Adipocyte (in vitro differentiated cells): ENCODE data around the gene ERGIC1.

ENCODE experiments used
- DNase-seq: peaks from one replicate; pipeline ENCODE4 v3.0.0-alpha.2; 2015; ENCODE audit warnings: low read depth
- H3K27me3 ChIP-seq: replicated peaks from 2 replicates; pipeline ENCODE4 v1.7.0; 2013; ENCODE audit warnings: mild to moderate bottlenecking, low read length, moderate library complexity; ENCODE audit not compliant: control insufficient read depth, insufficient read depth
- H3K36me3 ChIP-seq: 2 replicates; pipeline ENCODE4 v1.7.0; 2013; ENCODE audit warnings: low read length, mild to moderate bottlenecking, moderate library complexity; ENCODE audit not compliant: control insufficient read depth, insufficient read depth, severe bottlenecking
- H3K4me1 ChIP-seq: 2 replicates; pipeline ENCODE4 v1.7.0; 2013; ENCODE audit warnings: mild to moderate bottlenecking, low read length, moderate library complexity; ENCODE audit not compliant: control insufficient read depth, insufficient read depth
- H3K4me3 ChIP-seq: 2 replicates; pipeline ENCODE4 v1.7.0; 2013; ENCODE audit warnings: mild to moderate bottlenecking, low read length, moderate library complexity
- H3K9ac ChIP-seq: 2 replicates; pipeline ENCODE4 v1.7.0; 2013; ENCODE audit warnings: mild to moderate bottlenecking, low read length, moderate library complexity
- H3K9me3 ChIP-seq: 2 replicates; pipeline ENCODE4 v1.7.0; 2013; ENCODE audit warnings: mild to moderate bottlenecking, low read length, moderate library complexity; ENCODE audit not compliant: control insufficient read depth

Gene ERGIC1

GRCh38 chr5:172921906-172922305, 87.9 kb downstream of the ERGIC1 start:
- peaks cover 66% of the 10 kb centered on the region for H3K36me3 ChIP-seq
- H3K9ac ChIP-seq: no peak overlapping the region
- H3K4me3 ChIP-seq: no peak overlapping the region
- no peak for DNase-seq
- no peaks in the 10 kb centered on the region for H3K4me1 ChIP-seq
- no peaks in the 10 kb centered on the region for H3K9me3 ChIP-seq
- H3K27me3 ChIP-seq: no peaks in the 10 kb centered on the region

GRCh38 chr5:172923539-172923938, 89.5 kb downstream of the ERGIC1 start:
- peaks cover 67% of the 10 kb centered on the region for H3K36me3 ChIP-seq
- no peak for DNase-seq
- no peak overlapping the region for H3K4me3 ChIP-seq
- no peaks in the 10 kb centered on the region for H3K9me3 ChIP-seq
- no peaks in the 10 kb centered on the region for H3K4me1 ChIP-seq
- no peak overlapping the region for H3K9ac ChIP-seq
- no peaks in the 10 kb centered on the region for H3K27me3 ChIP-seq

GRCh38 chr5:172925336-172925948, 91.4 kb downstream of the ERGIC1 start:
- Histone ChIP-seq H3K4me1 (peaks cover 10% of the 10 kb centered on the region), H3K4me3 (no peak overlapping the region), H3K9ac (no peak overlapping the region), H3K27me3 (no peaks in the 10 kb centered on the region), H3K9me3 (no peaks in the 10 kb centered on the region), H3K36me3 (peaks cover 52% of the 10 kb centered on the region)
- DNase-seq: no peak

- H3K27me3 ChIP-seq: no peaks in the 10 kb centered on the region
- H3K9ac ChIP-seq: no peak overlapping the region
- H3K9me3 ChIP-seq: no peaks in the 10 kb centered on the region
- no peak overlapping the region for H3K4me3 ChIP-seq
- H3K4me1 ChIP-seq: peaks cover 16% of the 10 kb centered on the region
- peaks cover 47% of the 10 kb centered on the region for H3K36me3 ChIP-seq
- DNase-seq: no peak
Observed at GRCh38 chr5:172926008-172926523, 92.0 kb downstream of the ERGIC1 start.

- no peaks in the 10 kb centered on the region for H3K9me3 ChIP-seq
- DNase-seq: no peak
- no peak overlapping the region for H3K4me3 ChIP-seq
- peaks cover 46% of the 10 kb centered on the region for H3K36me3 ChIP-seq
- H3K9ac ChIP-seq: no peak overlapping the region
- H3K27me3 ChIP-seq: no peaks in the 10 kb centered on the region
- H3K4me1 ChIP-seq: peaks cover 22% of the 10 kb centered on the region
Observed at GRCh38 chr5:172926796-172927195, 92.7 kb downstream of the ERGIC1 start.

GRCh38 chr5:172929371-172929838, 95.4 kb downstream of the ERGIC1 start:
- no peak overlapping the region for H3K9ac ChIP-seq
- no peaks in the 10 kb centered on the region for H3K27me3 ChIP-seq
- H3K9me3 ChIP-seq: no peaks in the 10 kb centered on the region
- peak; percentile 50 for DNase-seq
- H3K4me1 ChIP-seq: peaks cover 30% of the 10 kb centered on the region
- H3K4me3 ChIP-seq: no peak overlapping the region
- H3K36me3 ChIP-seq: peaks cover 39% of the 10 kb centered on the region

GRCh38 chr5:172931001-172931536, 97.0 kb downstream of the ERGIC1 start:
- H3K9ac ChIP-seq: peak overlapping the region; percentile 72
- peak; percentile 94 for DNase-seq
- no peaks in the 10 kb centered on the region for H3K9me3 ChIP-seq
- no peaks in the 10 kb centered on the region for H3K27me3 ChIP-seq
- H3K4me3 ChIP-seq: no peak overlapping the region
- H3K4me1 ChIP-seq: peaks cover 30% of the 10 kb centered on the region
- H3K36me3 ChIP-seq: peaks cover 47% of the 10 kb centered on the region

GRCh38 chr5:172932313-172933017, 98.4 kb downstream of the ERGIC1 start:
- Histone ChIP-seq H3K4me1 (peaks cover 30% of the 10 kb centered on the region), H3K36me3 (peaks cover 50% of the 10 kb centered on the region), H3K27me3 (no peaks in the 10 kb centered on the region), H3K9me3 (no peaks in the 10 kb centered on the region), H3K4me3 (no peak overlapping the region), H3K9ac (peak overlapping the region; percentile 71)
- peak; percentile 86 for DNase-seq

- no peaks in the 10 kb centered on the region for H3K9me3 ChIP-seq
- peaks cover 47% of the 10 kb centered on the region for H3K36me3 ChIP-seq
- H3K9ac ChIP-seq: peak overlapping the region; percentile 71
- peaks cover 30% of the 10 kb centered on the region for H3K4me1 ChIP-seq
- H3K27me3 ChIP-seq: no peaks in the 10 kb centered on the region
- no peak for DNase-seq
- H3K4me3 ChIP-seq: no peak overlapping the region
Observed at GRCh38 chr5:172933238-172933637, 99.2 kb downstream of the ERGIC1 start.

- no peak overlapping the region for H3K4me3 ChIP-seq
- H3K4me1 ChIP-seq: peaks cover 23% of the 10 kb centered on the region
- peaks cover 55% of the 10 kb centered on the region for H3K36me3 ChIP-seq
- no peak for DNase-seq
- H3K9me3 ChIP-seq: no peaks in the 10 kb centered on the region
- H3K9ac ChIP-seq: no peak overlapping the region
- no peaks in the 10 kb centered on the region for H3K27me3 ChIP-seq
Observed at GRCh38 chr5:172935096-172935495, 101.0 kb downstream of the ERGIC1 start.

- no peak for DNase-seq
- Histone ChIP-seq H3K4me3 (no peak overlapping the region), H3K27me3 (no peaks in the 10 kb centered on the region), H3K36me3 (peaks cover 63% of the 10 kb centered on the region), H3K9me3 (no peaks in the 10 kb centered on the region), H3K4me1 (peaks cover 12% of the 10 kb centered on the region), H3K9ac (peak overlapping the region; percentile 40)
Observed at GRCh38 chr5:172936401-172936800, 102.3 kb downstream of the ERGIC1 start.
